ENCODE measurements around the gene NGF. TPM values are rescaled to one million over a fixed set of nuclear protein-coding genes. Genes with fewer than 3 reads are reported as not detected.

Gene NGF
- total and polyA plus RNA-seq, 2 of the 4 experiments (the other 2 are of a cell fraction): 12.5 to 21.7 TPM

DNA sequence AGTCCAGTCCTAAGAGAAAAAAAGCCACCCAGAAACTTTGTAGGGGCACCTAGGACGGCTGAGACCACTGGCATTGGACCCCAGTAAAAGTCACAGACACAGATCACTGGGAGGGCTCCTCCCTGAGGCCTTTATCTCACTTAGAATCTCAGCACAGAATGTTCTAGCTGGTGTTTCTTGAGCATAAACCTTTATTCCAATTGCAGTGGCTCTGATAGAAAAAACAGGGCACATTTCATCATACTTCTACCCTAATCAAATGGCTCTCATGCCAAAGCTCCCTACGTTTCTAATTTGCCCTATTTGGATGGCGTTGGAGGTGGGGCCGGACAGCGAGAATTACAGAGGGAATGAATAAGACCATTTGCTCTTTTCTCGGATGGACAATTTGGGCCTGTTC lies 53.8 kb downstream of the NGF start:
- no peak overlapping the region for H4K5ac ChIP-seq (ENCODE audit: low read depth, low read length)
- H3K27me3 ChIP-seq (ENCODE audit: control insufficient read depth, insufficient read depth, low read length): no peaks in the 10 kb centered on the region
- H3K56ac ChIP-seq (ENCODE audit: extremely low read depth, insufficient read depth, low read length): no peak overlapping the region
- H3K18ac ChIP-seq (ENCODE audit: low read depth, low read length): no peak overlapping the region
- H2BK5ac ChIP-seq (ENCODE audit: low read depth, low read length, poor library complexity, severe bottlenecking): no peak overlapping the region
- no peak overlapping the region for H3K14ac ChIP-seq (replicated peaks; ENCODE audit: low read depth, low read length)
- intact Hi-C loops (cut with micrococcal nuclease) (no loop called here), dilution Hi-C loops (cut with HindIII; ENCODE audit: low sequenced_read_pairs, unreplicated experiment) (no loop called here), in situ Hi-C loops (cut with MboI; ENCODE audit: low sequenced_read_pairs) (no loop called here)
- ATAC-seq (ENCODE audit: low read depth) (no peak), DNase-seq (no peak)
- no peak overlapping the region for H2BK20ac ChIP-seq (ENCODE audit: low read depth, low read length)
- no peak overlapping the region for H3K4me2 ChIP-seq (ENCODE audit: low read depth, low read length)
- no peak overlapping the region for H3K9ac ChIP-seq (ENCODE audit: low read depth, low read length)
- H3K79me1 ChIP-seq (ENCODE audit: low read depth in 1 of 2, low read length in 2 of 2): 0 out of 4 replicates have a peak, but pooled peaks cover 0 to 3% of the 10 kb centered on the region in 2 experiments
- ChIA-PET POLR2A (ENCODE audit: unreplicated experiment) (no interaction called here), CTCF (no interaction called here)
- H3K9me1 ChIP-seq (ENCODE audit: insufficient read depth, low read length): peaks cover 3% of the 10 kb centered on the region; the same call in 1 of the 2 replicates
- no peak overlapping the region for H2BK15ac ChIP-seq (ENCODE audit: low read depth, low read length)
- TF ChIP-seq MAZ (IDR thresholded peaks at IDR 0.05; ENCODE audit: borderline replicate concordance, low read depth, low read length): no peak
- TF ChIP-seq FOS (IDR thresholded peaks at IDR 0.05; ENCODE audit: low read depth, low read length): no peak
- TF ChIP-seq RFX5 (IDR thresholded peaks at IDR 0.05; ENCODE audit: low read depth, low read length): no peak
- TF ChIP-seq BHLHE40 (IDR thresholded peaks at IDR 0.05; ENCODE audit: low read depth, low read length): no peak
- no peak for TF ChIP-seq RCOR1 (IDR thresholded peaks at IDR 0.05; ENCODE audit: insufficient replicate concordance, low read length)
- no peak for TF ChIP-seq NFE2L2 (IDR thresholded peaks at IDR 0.05; ENCODE audit: low read depth, low read length)
- no peak for TF ChIP-seq MXI1 (IDR thresholded peaks at IDR 0.05; ENCODE audit: borderline replicate concordance, low read depth, low read length)
- TF ChIP-seq POLR2A (IDR thresholded peaks at IDR 0.05; ENCODE audit: low read depth, low read length): no peak
- TF ChIP-seq SMC3 (IDR thresholded peaks at IDR 0.05; ENCODE audit: low read depth, low read length): no peak
- no peak for TF ChIP-seq CHD1 (IDR thresholded peaks at IDR 0.05; ENCODE audit: low read depth, low read length)
- TF ChIP-seq MAFK (IDR thresholded peaks at IDR 0.05; ENCODE audit: low read depth, low read length): no peak
- no peak for TF ChIP-seq CEBPB (IDR thresholded peaks at IDR 0.05; ENCODE audit: low read depth, low read length)
- TF ChIP-seq RAD21 (IDR thresholded peaks at IDR 0.05; ENCODE audit: low read length): no peak
- H4K20me1 ChIP-seq (ENCODE audit: insufficient read depth, low read length): no peaks in the 10 kb centered on the region
- WGBS, 2 experiments (ENCODE audit: extremely low coverage in 2 of 2, insufficient read length in 1 of 2): 100% methylated on average over 2 of the region's 6 CpGs; no CpG with 5 or more reads in 1 of the 2 experiments
- peaks cover 3% of the 10 kb centered on the region; the same call in 1 of the 2 replicates for H3K36me3 ChIP-seq (ENCODE audit: control insufficient read depth, insufficient read depth, low read length)
- H3K23ac ChIP-seq (ENCODE audit: low read depth, low read length): no peak overlapping the region
- no peak overlapping the region for H4K91ac ChIP-seq (ENCODE audit: insufficient read depth, low read depth, low read length)
- H2BK120ac ChIP-seq (ENCODE audit: low read depth, low read length): no peak overlapping the region
- no peak overlapping the region for H2AK5ac ChIP-seq (ENCODE audit: low read depth, low read length)
- no peak overlapping the region for H2AFZ ChIP-seq (replicated peaks; ENCODE audit: low read length, poor library complexity)
- no peak overlapping the region for H3K4me3 ChIP-seq (ENCODE audit: insufficient read depth, low read depth, low read length)
- no peak overlapping the region for H2AK9ac ChIP-seq (replicated peaks; ENCODE audit: low read depth, low read length, poor library complexity)
- no TSS peak for BruUV-seq (replicated peaks)
- no peaks in the 10 kb centered on the region for H3K9me3 ChIP-seq (ENCODE audit: control insufficient read depth, insufficient read depth, low read length)
- H3K27ac ChIP-seq (ENCODE audit: insufficient read depth, low read length): no peak overlapping the region
- no peak overlapping the region for H4K8ac ChIP-seq (ENCODE audit: low read depth in 2 of 2, low read length in 2 of 2)
- peaks cover 5% of the 10 kb centered on the region; the same call in 1 of the 2 replicates for H3K4me1 ChIP-seq (ENCODE audit: control insufficient read depth, insufficient read depth, low read length)
- H3K4ac ChIP-seq (ENCODE audit: low read depth, low read length): no peak overlapping the region

Measured in IMR-90 (cell line).